Cardiac fibroblast (primary cell): ENCODE measurements around the gene NUP54.

Source experiments
- DNase-seq, 2 donors: peaks; one replicate each; pipeline versions ENCODE4 v3.0.0 to v3.0.0-alpha.2; 2010; ENCODE audit warnings: low read depth in 2 of 2
- H3K4me3 ChIP-seq, 2 donors: replicated peaks in 1 of 2; 1 replicate in 1 of 2; 2 replicates in 1 of 2; pipeline ENCODE4 v1.5.1; 2011; ENCODE audit warnings: low read depth in 2 of 2, low read length in 2 of 2, mild to moderate bottlenecking in 2 of 2, moderate library complexity in 1 of 2
- CTCF ChIP-seq: IDR thresholded peaks from one replicate; pipeline ENCODE4 v1.5.1; 2011; ENCODE audit warnings: low read depth, mild to moderate bottlenecking, low read length, inconsistent platforms

Gene NUP54

DNA sequence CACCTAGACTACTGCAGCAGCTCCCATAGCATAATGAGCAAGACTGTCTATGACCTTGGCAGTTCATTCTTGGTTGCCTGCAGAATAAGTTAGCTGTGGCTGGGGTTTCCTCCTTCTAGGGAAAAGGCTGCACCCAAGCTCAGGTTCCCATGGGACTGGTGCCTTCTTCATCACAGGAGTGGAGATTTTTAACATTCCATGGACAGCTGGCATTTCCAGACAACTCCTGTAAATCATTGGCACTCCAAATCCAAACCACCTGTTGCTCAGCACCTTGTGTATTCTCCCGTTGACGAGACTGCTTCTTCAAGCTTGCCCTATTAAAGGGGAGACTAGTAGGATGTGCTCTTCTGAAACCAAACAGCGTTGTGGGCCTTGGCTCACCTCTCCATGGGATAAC, 7.8 kb upstream of the NUP54 start:
- no peak for DNase-seq
- no peak overlapping the region for H3K4me3 ChIP-seq
- TF ChIP-seq CTCF = no peak

GRCh38 chr4:76153356-76153755, 5.2 kb upstream of the NUP54 start:
- no peak for DNase-seq
- H3K4me3 ChIP-seq = no peak overlapping the region
- no peak for TF ChIP-seq CTCF

GRCh38 chr4:76147454-76148141, 599 bp downstream of the NUP54 start:
- peak overlapping the region; percentile 84 to 97 for H3K4me3 ChIP-seq
- no peak for TF ChIP-seq CTCF
- DNase-seq = peak; percentile 81 to 82

DNA sequence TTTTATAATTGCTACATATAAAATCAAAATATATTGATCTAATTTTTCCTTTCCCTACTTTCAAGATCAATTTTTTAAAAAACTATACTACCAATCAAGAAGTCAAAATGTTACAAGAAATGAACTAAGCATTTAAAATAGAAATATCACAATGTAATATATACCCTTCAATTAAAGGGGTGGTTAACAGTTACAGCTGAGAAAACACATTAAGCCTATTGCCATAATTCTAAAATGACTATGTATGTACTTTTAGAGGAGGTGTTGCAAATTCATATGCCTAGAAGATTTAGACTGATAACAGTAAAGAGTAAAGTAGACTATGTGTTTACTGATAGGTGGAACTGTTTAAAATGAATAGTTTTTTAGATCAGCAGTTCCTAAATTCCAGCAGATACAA, 3.7 kb downstream of the NUP54 start:
- no peak overlapping the region for H3K4me3 ChIP-seq
- no peak for TF ChIP-seq CTCF
- no peak for DNase-seq

GRCh38 chr4:76141241-76141640, 7.0 kb downstream of the NUP54 start:
- no peak for TF ChIP-seq CTCF
- no peak overlapping the region for H3K4me3 ChIP-seq

GRCh38 chr4:76127754-76128153, 20.4 kb downstream of the NUP54 start:
- TF ChIP-seq CTCF = no peak
- DNase-seq = no peak

More at GRCh38 chr4:76141241-76141640, 7.0 kb downstream of the NUP54 start:
- no peak for DNase-seq

DNA sequence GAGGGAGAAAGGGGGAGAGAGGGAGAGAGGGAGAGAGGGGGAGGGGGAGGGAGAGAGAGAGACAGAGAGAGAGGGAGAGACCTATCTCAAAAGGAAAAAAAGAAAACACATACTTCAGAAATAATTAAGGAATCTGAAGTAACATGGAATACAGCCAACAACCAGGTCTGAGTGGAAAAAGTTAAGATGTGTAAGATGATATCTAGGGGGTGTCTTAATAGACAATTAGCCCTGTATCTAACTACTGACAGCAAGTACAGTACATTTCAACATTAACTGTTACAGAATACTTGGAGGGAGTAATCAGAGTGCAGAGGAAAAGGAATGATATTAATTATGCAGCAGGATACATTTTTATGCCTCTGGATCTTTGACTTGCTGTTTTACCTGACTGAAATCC, 22.4 kb downstream of the NUP54 start:
- no peak for DNase-seq
- no peak for TF ChIP-seq CTCF

More at GRCh38 chr4:76127754-76128153, 20.4 kb downstream of the NUP54 start:
- no peak overlapping the region for H3K4me3 ChIP-seq

More for the DNA sequence above, 22.4 kb downstream of the NUP54 start:
- H3K4me3 ChIP-seq = no peak overlapping the region
